ENCODE data around the gene NDUFC2.

NDUFC2 gene

DNA sequence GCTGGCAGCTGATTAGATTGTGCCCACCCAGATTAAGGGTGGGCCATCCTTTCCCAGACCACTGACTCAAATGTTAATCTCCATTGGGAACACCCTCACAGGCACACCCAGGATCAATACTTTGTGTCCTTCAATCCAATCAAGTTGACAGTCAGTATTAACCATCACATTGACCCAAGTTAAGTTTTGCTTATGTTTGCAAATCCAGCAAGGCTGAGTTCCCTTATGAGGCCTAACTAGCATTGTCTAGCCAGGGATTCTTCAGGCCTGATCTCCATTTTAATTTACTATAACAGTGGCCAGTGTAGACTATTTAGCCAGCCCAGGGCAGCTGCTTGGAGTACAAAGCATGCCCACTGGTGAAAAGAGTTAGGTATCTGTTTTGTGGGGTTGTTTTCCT lies 54.3 kb downstream of the NDUFC2 start:
- no peak for DNase-seq

DNA sequence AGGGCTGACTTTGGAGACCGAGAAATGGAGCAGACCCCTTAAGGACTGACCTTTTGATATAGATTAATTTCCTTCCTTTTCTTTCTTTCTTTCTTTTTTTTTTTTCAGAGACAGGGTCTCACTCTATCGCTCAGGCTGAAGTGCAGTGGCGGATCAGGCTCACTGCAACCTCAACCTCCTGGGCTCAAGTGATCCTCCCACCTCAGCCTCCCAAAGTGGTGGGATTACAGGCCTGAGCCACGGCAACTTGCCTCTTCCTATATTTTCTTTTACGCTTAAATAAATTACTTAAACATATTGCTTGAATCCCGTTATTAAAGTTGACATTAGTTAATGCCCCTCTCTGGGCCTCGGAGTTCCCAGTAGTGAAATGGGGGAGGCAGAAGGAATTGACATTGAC lies 56.2 kb downstream of the NDUFC2 start:
- no peak for DNase-seq

GRCh38 chr11:78022397-78023396 lies 57.0 kb downstream of the NDUFC2 start, which contains the start of gene KCTD14:
Gene KCTD14 (minus strand): TSS chr11:78023276. CDS start chr11:78023249, 27 bp downstream.
- no peak for DNase-seq

GRCh38 chr11:78021611-78022010 lies 58.1 kb downstream of the NDUFC2 start:
- no peak for DNase-seq

DNA sequence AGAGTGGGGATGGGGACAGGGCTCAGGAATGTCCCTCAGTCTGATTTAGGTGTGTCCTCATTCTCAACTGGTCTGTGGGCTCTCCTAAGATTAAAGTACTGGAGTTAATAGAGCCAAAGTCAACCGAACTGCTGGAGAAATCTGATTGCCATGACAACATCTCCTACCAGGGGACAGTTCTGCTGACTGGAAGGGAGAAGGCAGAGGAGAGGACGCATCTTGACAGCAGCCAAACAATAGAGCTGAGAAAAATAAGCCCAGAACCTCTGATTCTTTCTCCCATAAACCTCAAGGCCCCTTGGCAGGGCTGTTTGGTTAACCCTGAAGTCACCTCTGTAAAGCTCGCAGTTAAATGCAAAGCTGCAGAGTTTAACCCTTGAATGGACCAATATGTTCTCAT lies 59.4 kb downstream of the NDUFC2 start:
- DNase-seq = no peak

DNA sequence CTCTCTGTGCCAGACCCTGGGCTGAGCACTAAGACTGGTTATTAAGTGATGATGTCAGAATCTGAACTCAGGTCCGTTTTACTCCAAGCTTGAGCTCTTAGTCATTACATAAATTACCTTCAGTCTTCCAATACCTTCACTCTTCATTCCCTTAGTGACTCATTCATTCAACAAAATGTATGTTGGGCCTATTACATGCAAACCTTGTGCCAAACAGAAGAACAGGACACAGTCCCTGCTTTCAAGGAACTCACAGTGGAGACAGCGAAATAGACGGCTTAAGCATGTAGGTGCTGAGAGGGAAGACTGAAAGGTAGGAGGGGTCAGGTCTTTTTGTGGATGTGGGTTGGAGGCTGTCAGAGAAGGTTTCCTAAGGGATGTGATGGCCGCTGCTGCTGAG lies 59.9 kb downstream of the NDUFC2 start:
- DNase-seq = no peak
